HUES64 (cell line): Measurements from ENCODE around the gene SLC1A2.

Experiments used
- H3K27ac ChIP-seq: 2 replicates; pipeline ENCODE4 v1.7.0; 2013; ENCODE audit warnings: low read depth, low read length, inconsistent platforms
- H3K27me3 ChIP-seq: 2 replicates; pipeline ENCODE4 v1.6.1; 2013; ENCODE audit warnings: mild to moderate bottlenecking, low read length; ENCODE audit not compliant: insufficient read depth
- H3K36me3 ChIP-seq: 2 replicates; pipeline ENCODE4 v1.6.1; 2013; ENCODE audit warnings: mild to moderate bottlenecking, low read length; ENCODE audit not compliant: insufficient read depth
- H3K4me1 ChIP-seq: 2 replicates; pipeline ENCODE4 v1.6.1; 2013; ENCODE audit warnings: mild to moderate bottlenecking, low read length, moderate library complexity; ENCODE audit not compliant: insufficient read depth
- H3K4me3 ChIP-seq: 2 replicates; pipeline ENCODE4 v1.5.1; 2013; ENCODE audit warnings: mild to moderate bottlenecking, low read length, moderate library complexity
- H3K9ac ChIP-seq: 2 replicates; pipeline ENCODE4 v1.6.1; 2013; ENCODE audit warnings: mild to moderate bottlenecking, low read depth, low read length
- H3K9me3 ChIP-seq: 2 replicates; pipeline ENCODE4 v1.6.1; 2013; ENCODE audit warnings: low read depth, low read length; ENCODE audit not compliant: insufficient read depth
- WGBS: fragments of 150-250, 120-280 bp; methylation state at CpG from one replicate; pipeline ENCODE4 v1.1.7; 2013; ENCODE audit warnings: missing lambda C conversion rate; 5-methylcytosine and 5-hydroxymethylcytosine counted together

Gene SLC1A2

DNA sequence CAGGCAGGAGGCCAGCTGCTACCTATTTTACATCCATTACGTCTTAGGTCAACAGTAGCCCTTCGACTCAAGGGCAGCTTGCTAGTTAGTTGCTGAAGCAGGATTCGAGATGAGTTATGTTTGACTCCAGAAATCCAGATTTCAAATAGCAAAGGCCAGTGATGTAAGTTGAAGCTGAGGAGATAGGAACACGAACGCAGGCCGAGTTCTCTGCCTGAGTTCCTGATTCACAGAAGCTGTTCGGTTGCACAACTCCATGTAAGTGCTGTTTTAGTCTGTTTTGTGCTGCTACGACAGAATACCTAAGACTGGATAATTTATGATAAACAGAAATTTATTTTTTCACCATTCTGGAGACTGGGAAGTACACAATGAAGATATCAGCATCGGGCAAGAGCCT lies 111.2 kb downstream of the SLC1A2 start:
- no peaks in the 10 kb centered on the region for H3K4me1 ChIP-seq
- no peak overlapping the region for H3K9ac ChIP-seq
- H3K9me3 ChIP-seq, result no peaks in the 10 kb centered on the region
- no peak overlapping the region for H3K27ac ChIP-seq
- no peaks in the 10 kb centered on the region for H3K27me3 ChIP-seq
- no peak overlapping the region for H3K4me3 ChIP-seq
- H3K36me3 ChIP-seq, result no peaks in the 10 kb centered on the region
- 94% methylated on average over 8 of the region's 9 CpGs for WGBS

DNA sequence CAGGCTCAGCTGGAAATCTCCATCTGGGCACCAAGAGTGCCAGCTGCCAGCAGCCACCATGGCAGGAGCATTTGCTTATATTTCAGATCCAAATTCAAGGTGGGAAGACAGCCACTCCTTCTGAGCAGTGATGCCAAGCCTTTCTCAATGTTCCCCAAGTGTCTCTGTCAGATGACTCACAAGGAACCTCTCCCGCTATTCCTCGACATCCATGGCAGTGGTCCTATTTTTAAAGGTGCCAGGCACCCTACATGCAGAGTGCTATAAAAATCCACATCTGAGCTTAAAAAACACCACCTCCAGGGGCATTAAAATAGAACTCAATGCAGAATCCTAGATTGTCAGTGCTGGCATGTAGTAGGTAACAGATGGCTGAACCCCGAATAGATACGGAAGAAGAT lies 112.1 kb downstream of the SLC1A2 start:
- Histone ChIP-seq H3K27ac (no peak overlapping the region), H3K9me3 (no peaks in the 10 kb centered on the region), H3K9ac (no peak overlapping the region), H3K4me3 (no peak overlapping the region), H3K36me3 (no peaks in the 10 kb centered on the region), H3K27me3 (no peaks in the 10 kb centered on the region), H3K4me1 (no peaks in the 10 kb centered on the region)
- 95% methylated on average over 4 of the region's 4 CpGs for WGBS

DNA sequence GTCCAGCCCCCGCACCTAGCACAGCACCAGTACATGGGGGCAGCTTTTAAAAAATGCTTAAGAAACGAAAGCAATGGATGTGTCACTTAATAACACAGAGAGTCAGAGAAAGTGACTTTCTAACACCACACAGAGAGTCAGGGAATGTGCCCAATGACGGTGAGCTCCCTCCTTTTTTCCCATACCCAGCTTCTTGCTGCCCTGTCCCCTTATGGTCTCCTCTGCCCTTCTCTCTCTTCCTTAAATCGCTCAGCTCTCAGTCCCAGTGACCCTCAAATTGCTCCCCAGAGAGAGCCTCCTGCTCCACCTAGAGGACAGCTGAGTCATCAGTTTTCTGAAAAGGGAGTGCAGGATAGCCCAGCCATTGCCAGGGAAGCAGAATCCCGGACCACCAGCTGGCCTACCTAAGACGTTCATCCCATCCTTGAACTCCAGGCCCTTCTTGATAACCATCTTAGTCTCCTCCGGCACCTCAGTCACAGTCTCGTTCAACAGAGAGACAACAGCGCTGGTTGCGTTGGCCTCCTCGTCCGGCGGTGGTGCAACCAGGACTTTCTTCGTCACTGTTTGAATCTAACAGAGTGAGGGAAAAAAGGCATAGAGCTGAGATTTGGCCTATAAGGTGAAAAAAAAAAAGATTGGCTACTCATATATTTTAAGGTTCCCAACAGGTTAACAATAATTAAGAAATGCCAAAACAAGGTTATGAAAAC lies 113.5 kb downstream of the SLC1A2 start:
- Histone ChIP-seq H3K27me3 (no peaks in the 10 kb centered on the region), H3K27ac (no peak overlapping the region), H3K4me1 (no peaks in the 10 kb centered on the region), H3K9me3 (no peaks in the 10 kb centered on the region), H3K9ac (no peak overlapping the region), H3K36me3 (no peaks in the 10 kb centered on the region), H3K4me3 (no peak overlapping the region)
- WGBS, result 73% methylated on average over 14 of the region's 14 CpGs

DNA sequence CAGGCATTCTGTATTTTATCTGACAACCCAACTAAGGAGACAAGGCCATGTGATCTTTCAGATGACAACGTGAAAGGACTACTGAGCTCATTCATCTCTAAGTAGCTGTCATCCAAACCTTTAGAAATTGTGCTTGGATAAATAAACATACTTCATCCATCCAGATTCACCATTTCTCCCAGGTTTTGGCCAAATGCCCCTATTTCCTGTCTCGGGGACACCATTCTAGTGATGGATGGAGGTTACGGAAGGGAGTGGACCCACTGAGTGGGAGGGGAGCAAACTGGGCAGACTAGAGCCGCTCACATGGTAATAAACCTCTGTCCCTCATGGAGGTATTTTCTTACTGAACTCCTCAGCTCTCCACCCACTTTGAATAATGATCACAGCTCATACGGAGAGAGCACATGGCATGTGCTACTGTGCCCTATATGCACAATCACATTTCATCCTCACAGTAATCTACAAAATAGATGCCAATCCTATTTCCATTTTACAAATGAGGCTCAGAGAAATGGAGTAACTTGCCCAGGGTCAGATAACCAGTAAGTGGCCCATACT lies 114.4 kb downstream of the SLC1A2 start:
- 96% methylated on average over 5 of the region's 5 CpGs for WGBS
- Histone ChIP-seq H3K36me3 (no peaks in the 10 kb centered on the region), H3K9me3 (no peaks in the 10 kb centered on the region), H3K9ac (no peak overlapping the region), H3K4me1 (no peaks in the 10 kb centered on the region), H3K4me3 (no peak overlapping the region), H3K27me3 (no peaks in the 10 kb centered on the region), H3K27ac (no peak overlapping the region)

DNA sequence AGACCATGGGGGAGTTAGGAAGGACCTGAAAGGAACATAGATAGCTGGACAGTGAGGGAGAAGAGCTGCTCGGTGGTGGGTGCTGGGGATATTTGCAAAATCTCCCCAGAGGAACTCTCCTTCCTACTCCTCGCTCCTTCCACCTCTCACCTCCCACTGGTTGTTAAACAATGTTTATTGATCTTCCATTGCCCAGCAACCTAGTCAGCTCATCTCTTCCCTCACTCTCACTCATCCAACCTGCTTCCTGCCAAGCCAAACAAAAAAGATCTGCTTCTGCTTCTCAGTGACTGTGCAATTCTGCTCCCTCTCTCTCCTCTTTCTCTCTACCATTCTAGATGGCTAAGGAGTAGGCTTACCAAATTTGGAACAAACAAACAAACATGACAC lies 115.0 kb downstream of the SLC1A2 start:
- no peaks in the 10 kb centered on the region for H3K4me1 ChIP-seq
- H3K9ac ChIP-seq, result no peak overlapping the region
- no peak overlapping the region for H3K4me3 ChIP-seq
- no peaks in the 10 kb centered on the region for H3K9me3 ChIP-seq
- H3K27me3 ChIP-seq, result no peaks in the 10 kb centered on the region
- 70% methylated on average over 1 of the region's 2 CpGs for WGBS
- no peak overlapping the region for H3K27ac ChIP-seq
- no peaks in the 10 kb centered on the region for H3K36me3 ChIP-seq

DNA sequence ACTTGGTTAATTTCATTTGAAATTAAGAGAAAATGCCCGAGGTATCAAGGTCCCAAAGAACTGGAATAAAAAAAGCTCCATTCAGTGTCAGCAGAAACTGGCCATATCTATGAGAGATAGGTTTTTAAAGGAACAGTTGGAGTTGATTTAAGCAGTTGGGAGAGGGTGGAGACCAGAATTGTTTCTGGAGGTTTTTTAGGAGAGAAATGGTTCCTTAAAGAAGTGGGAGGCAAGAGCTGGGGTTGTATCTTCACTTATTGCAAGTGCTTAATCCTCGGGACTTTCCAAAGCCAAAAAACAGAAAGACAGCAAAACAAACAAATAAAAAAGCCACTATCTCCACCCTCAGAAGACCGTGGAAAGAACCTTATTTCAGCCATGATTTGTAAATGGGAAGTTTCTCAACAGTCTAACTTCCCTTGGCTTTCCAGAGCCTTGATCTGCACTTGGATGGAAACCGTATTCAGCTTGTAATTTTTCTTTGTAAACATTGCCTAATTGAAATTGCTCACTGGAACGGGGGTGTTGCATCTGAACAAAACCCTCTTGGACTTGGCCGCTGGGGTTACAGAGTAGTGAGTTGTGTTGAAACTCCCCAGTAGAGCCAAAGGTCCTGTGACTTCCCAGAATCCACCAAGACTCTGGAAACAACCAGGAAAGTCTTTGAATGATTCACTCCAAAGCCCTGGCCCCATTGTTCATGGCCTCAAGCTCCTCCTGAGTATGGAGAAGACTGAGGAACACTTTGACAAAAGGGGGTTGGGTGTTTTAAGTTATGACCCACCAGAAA lies 115.6 kb downstream of the SLC1A2 start:
- 90% methylated on average over 6 of the region's 6 CpGs for WGBS
- Histone ChIP-seq H3K4me1 (no peaks in the 10 kb centered on the region), H3K27ac (no peak overlapping the region), H3K36me3 (no peaks in the 10 kb centered on the region), H3K27me3 (no peaks in the 10 kb centered on the region), H3K9me3 (no peaks in the 10 kb centered on the region), H3K4me3 (no peak overlapping the region), H3K9ac (no peak overlapping the region)

DNA sequence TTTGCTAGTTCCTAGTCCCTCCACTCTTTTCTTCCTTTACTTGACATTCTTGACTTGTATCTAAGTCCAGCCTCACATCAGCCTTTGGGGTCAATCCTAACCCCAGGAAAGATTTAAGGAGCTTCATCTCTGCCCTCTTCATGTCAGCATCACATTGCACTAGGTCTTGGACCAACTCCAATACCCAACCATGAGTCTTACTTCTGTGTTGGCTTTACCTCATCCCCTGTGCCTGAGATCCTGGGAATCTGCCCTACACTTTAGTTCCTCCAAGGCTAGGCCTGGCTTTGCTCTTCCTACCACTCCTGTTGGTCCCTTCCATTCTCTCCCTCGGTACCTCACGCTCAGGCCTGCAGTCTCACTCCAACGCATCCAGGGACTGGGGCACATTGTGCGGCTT lies 117.0 kb downstream of the SLC1A2 start:
- no peaks in the 10 kb centered on the region for H3K4me1 ChIP-seq
- no peak overlapping the region for H3K4me3 ChIP-seq
- no peaks in the 10 kb centered on the region for H3K27me3 ChIP-seq
- H3K36me3 ChIP-seq, result no peaks in the 10 kb centered on the region
- 96% methylated on average over 4 of the region's 4 CpGs for WGBS
- no peaks in the 10 kb centered on the region for H3K9me3 ChIP-seq
- no peak overlapping the region for H3K9ac ChIP-seq
- H3K27ac ChIP-seq, result no peak overlapping the region

DNA sequence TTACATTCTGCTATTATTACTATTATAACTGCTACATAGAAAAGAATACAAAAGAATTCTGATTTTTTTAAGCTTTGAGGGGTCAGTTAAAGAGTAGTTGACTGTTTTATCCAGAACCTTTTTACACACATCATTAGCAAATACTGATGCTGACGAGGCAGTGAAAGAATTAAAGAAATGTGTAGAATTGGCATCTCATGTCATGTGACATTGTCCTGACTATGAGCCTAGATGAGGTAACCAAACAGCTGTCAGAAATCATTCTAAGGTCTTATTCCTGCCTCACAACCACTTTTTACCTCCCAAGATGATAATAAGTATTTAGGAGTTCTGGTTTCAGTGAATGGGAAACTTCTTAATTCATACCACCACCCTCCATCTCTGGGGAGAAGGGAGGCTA lies 121.0 kb downstream of the SLC1A2 start:
- Histone ChIP-seq H3K4me1 (no peaks in the 10 kb centered on the region), H3K4me3 (no peak overlapping the region), H3K9me3 (no peaks in the 10 kb centered on the region), H3K36me3 (no peaks in the 10 kb centered on the region), H3K27ac (no peak overlapping the region), H3K27me3 (no peaks in the 10 kb centered on the region), H3K9ac (no peak overlapping the region)
- WGBS, result 100% methylated on average over 1 of the region's 1 CpG

DNA sequence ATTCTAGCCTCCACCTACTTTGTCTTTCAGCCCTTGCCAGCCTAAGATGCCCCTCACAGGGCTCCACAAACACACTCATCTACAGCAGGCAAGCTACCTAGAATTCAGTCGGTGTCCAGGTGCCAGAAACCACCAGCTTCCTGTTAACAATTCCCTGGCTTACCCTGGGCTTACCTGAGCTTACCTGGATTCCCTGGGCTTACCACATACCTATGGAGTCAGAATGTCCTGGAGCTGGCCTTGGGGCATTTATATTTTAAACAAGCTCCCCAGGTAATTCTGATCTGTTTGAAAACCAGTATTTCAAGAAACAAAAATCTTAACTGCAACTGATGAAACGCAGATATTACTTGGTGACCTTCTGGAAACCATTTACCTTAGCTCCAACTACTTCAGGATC lies 123.6 kb downstream of the SLC1A2 start:
- H3K9me3 ChIP-seq, result no peaks in the 10 kb centered on the region
- no peak overlapping the region for H3K4me3 ChIP-seq
- no peaks in the 10 kb centered on the region for H3K4me1 ChIP-seq
- no peak overlapping the region for H3K9ac ChIP-seq
- WGBS, result 96% methylated on average over 2 of the region's 2 CpGs
- H3K27ac ChIP-seq, result no peak overlapping the region
- no peaks in the 10 kb centered on the region for H3K36me3 ChIP-seq
- H3K27me3 ChIP-seq, result no peaks in the 10 kb centered on the region

DNA sequence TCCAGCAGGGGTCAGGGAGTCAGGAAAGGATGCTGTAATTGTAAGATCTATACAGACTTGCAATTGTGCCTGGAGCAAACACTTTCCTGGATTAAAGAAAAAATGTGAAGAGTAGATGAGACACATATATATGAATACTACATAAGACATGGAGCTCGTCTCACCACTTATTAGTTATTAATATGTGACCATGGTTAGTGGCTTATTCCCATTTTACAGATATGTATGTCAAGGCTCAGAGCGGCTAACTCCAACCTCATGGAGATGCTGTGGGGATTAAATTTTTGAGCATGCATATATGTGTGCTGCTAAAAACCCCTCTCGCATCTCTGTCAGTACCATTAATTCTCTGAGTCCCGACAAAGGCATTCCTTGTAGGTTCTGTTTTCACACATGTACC lies 125.7 kb downstream of the SLC1A2 start:
- Histone ChIP-seq H3K4me3 (no peak overlapping the region), H3K9ac (no peak overlapping the region), H3K27me3 (no peaks in the 10 kb centered on the region), H3K9me3 (no peaks in the 10 kb centered on the region), H3K27ac (no peak overlapping the region), H3K4me1 (no peaks in the 10 kb centered on the region), H3K36me3 (no peaks in the 10 kb centered on the region)
- WGBS, result 93% methylated on average over 3 of the region's 4 CpGs

DNA sequence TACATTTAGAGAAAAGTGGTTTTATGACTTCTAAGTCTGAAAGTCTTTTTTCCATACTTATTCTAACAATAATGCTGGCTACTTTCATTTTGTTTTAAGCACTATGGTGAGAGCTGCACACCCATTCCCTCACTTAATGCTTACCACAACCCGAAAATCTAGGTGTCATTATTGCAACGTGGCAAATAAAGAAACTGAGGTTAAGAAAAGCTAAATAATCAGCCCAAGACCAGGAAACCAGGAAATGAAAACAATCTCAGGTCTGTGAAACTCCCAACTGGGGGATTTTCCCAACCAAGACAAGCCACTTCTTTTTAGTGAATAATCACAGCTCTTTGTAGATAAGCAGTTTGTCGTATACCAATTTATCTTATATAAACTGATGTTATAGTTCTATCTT lies 126.3 kb downstream of the SLC1A2 start:
- Histone ChIP-seq H3K4me3 (no peak overlapping the region), H3K4me1 (no peaks in the 10 kb centered on the region), H3K9me3 (no peaks in the 10 kb centered on the region), H3K36me3 (no peaks in the 10 kb centered on the region), H3K9ac (no peak overlapping the region), H3K27ac (no peak overlapping the region), H3K27me3 (no peaks in the 10 kb centered on the region)
- 86% methylated on average over 2 of the region's 3 CpGs for WGBS
